Endothelial cell of umbilical vein (primary cell): Measurements from ENCODE around the gene TSNAXIP1.
A peak's percentile ranks its signal among the peaks of the same experiment; 100 is the strongest.

Experiments used
- CTCF ChIP-seq, 2 donors: IDR thresholded peaks; 1 replicate in 1 of 2; 2 replicates in 1 of 2; pipeline ENCODE4 v1.5.1; 2011; ENCODE audit warnings: low read length in 2 of 2, mild to moderate bottlenecking in 2 of 2, moderate library complexity in 2 of 2, control low read depth in 1 of 2, inconsistent platforms in 1 of 2, low read depth in 1 of 2; ENCODE audit not compliant: insufficient read depth in 1 of 2; ENCODE audit errors: extremely low read depth in 1 of 2
- EZH2 ChIP-seq: IDR thresholded peaks from 2 replicates; pipeline ENCODE4 v1.6.1; 2012; ENCODE audit warnings: borderline replicate concordance, low read depth, mild to moderate bottlenecking, moderate library complexity, low read length, inconsistent platforms; ENCODE audit not compliant: severe bottlenecking
- FOS ChIP-seq: IDR thresholded peaks from 2 replicates; pipeline ENCODE4 v1.6.1; 2011; ENCODE audit warnings: mild to moderate bottlenecking, low read length, moderate library complexity, borderline replicate concordance; ENCODE audit not compliant: insufficient read depth
- GATA2 ChIP-seq: IDR thresholded peaks from 2 replicates; pipeline ENCODE4 v1.7.0; 2011; ENCODE audit warnings: low read depth, mild to moderate bottlenecking, moderate library complexity, mixed read lengths, low read length; ENCODE audit not compliant: insufficient read length, insufficient read depth
- JUN ChIP-seq: IDR thresholded peaks from 2 replicates; pipeline ENCODE4 v1.6.1; 2011; ENCODE audit warnings: borderline replicate concordance, low read depth; ENCODE audit not compliant: insufficient read length, insufficient read depth
- MAX ChIP-seq: IDR thresholded peaks from 2 replicates; pipeline ENCODE4 v1.6.1; 2011; ENCODE audit not compliant: insufficient read depth, insufficient read length
- MYC ChIP-seq: IDR thresholded peaks from one replicate; pipeline ENCODE4 v1.6.1; 2011; ENCODE audit warnings: mild to moderate bottlenecking, low read depth, low read length
- POLR2A ChIP-seq: IDR thresholded peaks from 2 replicates; pipeline ENCODE4 v1.6.1; 2012; ENCODE audit warnings: low read depth, mild to moderate bottlenecking, control low read depth, low read length
- POLR2AphosphoS5 ChIP-seq: IDR thresholded peaks from 2 replicates; pipeline ENCODE4 v1.6.1; 2012; ENCODE audit warnings: low read depth, mild to moderate bottlenecking, control low read depth, low read length, moderate library complexity; ENCODE audit not compliant: insufficient read depth

GRCh38 chr16:67865318-67865717, 58.6 kb downstream of the TSNAXIP1 start:
- peak; percentile 30 to 57 for TF ChIP-seq CTCF (IDR thresholded peaks at IDR 0.05; ENCODE audit: extremely low read depth in 1 of 2, insufficient read depth in 1 of 2, low read depth in 1 of 2, low read length in 2 of 2)
- no peak for TF ChIP-seq FOS
- TF ChIP-seq MYC: peak; percentile 9
- TF ChIP-seq EZH2: no peak
- TF ChIP-seq POLR2AphosphoS5: no peak
- TF ChIP-seq JUN: no peak
- TF ChIP-seq POLR2A: no peak
- peak; percentile 63 for TF ChIP-seq MAX
- TF ChIP-seq GATA2: no peak
